HG03103 (cell line): ENCODE measurements around the gene POLA2.
"Not testable (repeated sequence)": the region's sequence is repeated elsewhere in the genome, so short reads cannot be mapped to it uniquely, and the experiment has no call there.

Source experiments
- ATAC-seq: cut with Tn5 transposase; IDR thresholded peaks from one replicate; pipeline ENCODE4 v1.9.1; 2021; ENCODE audit warnings: low read depth; ENCODE audit not compliant: unreplicated experiment

The POLA2 gene

GRCh38 chr11:65325435-65325834, 63.7 kb downstream of the POLA2 start:
- no peak for ATAC-seq

GRCh38 chr11:65327021-65327420, 65.3 kb downstream of the POLA2 start:
- no peak for ATAC-seq

- ATAC-seq = no peak
Observed at GRCh38 chr11:65329478-65329877, 67.7 kb downstream of the POLA2 start.

GRCh38 chr11:65329944-65330403, 68.2 kb downstream of the POLA2 start:
- ATAC-seq = no peak

GRCh38 chr11:65330544-65330943, 68.8 kb downstream of the POLA2 start:
- ATAC-seq = no peak

GRCh38 chr11:65332591-65332990, 70.8 kb downstream of the POLA2 start:
- not testable (repeated sequence) for ATAC-seq

GRCh38 chr11:65334696-65335295, 73.0 kb downstream of the POLA2 start:
- no peak for ATAC-seq

- ATAC-seq = no peak
Observed at GRCh38 chr11:65338676-65339075, 76.9 kb downstream of the POLA2 start.

GRCh38 chr11:65340226-65340625, 78.5 kb downstream of the POLA2 start:
- no peak for ATAC-seq

- no peak for ATAC-seq
Observed at GRCh38 chr11:65341856-65342255, 80.1 kb downstream of the POLA2 start.
